Activated gamma-delta T cell treated with Interleukin-2 at 50 U/mL for 16 hours (primary cell): Measurements from ENCODE around the gene HMX3.

Experiments
- DNase-seq: peaks from one replicate; pipeline ENCODE4 v3.0.0-alpha.2; 2020

The HMX3 gene

DNA sequence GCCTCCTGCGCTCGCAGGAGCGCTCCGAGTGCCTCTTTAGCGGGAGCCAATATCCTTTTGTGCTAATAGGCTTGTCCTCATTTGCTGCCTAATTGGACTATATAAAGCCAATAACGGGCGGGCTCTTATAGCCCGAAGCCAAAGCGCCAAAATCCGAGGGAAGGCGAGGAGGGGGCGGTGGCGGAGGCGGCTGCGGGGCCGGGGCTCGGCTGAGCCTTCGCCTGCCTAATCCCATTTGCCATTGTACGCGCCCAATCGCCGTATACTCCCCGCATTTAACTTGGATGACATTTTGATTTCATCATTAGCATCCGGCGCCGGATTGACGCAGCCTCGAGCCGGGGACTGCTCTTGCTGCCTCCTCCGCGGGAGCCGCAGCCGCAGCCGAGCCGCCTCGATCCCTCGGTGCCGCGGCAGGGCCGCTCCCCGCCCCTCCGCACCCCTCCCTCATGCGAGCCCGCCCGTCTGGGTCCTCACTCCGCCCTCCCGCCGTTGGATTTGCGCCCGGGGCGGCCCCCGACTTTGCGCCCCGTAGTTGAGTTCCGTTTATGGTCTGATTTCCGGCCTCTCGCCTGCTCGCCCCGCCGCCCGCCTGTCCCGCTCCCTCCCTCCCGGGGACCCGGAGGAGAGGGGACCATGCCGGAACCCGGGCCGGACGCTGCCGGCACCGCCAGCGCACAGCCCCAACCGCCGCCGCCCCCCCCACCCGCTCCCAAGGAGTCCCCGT is at the start of gene HMX3:
Gene HMX3 (plus strand): TSS at position 556 of the 727 bp plus-strand sequence. CDS start 81 bp downstream, at position 637.
- no peak for DNase-seq

GRCh38 chr10:123086281-123086680 is 49.5 kb upstream of the HMX3 start:
- no peak for DNase-seq

DNA sequence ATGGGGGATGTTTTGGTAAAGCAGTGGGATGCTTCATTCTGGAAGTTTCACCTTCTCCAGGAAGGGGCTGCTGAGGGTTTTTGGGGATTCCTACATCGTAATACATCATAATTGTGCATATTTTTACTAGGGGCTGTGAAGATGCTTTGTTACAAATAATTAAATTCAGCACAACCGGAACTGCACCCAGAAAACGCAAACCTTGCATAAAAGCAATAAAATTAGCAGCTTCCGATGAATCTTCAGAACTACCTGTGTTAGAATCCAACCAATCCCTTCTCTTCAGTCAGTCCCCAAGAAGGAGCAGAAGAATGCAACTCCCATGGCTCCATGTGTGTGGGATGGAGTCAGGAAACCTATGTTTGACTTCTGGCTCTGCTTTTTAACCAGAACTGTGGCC is 48.4 kb upstream of the HMX3 start:
- DNase-seq: no peak

- DNase-seq: no peak
These were observed 48.0 kb upstream of the HMX3 start for GRCh38 chr10:123087786-123088185.

DNA sequence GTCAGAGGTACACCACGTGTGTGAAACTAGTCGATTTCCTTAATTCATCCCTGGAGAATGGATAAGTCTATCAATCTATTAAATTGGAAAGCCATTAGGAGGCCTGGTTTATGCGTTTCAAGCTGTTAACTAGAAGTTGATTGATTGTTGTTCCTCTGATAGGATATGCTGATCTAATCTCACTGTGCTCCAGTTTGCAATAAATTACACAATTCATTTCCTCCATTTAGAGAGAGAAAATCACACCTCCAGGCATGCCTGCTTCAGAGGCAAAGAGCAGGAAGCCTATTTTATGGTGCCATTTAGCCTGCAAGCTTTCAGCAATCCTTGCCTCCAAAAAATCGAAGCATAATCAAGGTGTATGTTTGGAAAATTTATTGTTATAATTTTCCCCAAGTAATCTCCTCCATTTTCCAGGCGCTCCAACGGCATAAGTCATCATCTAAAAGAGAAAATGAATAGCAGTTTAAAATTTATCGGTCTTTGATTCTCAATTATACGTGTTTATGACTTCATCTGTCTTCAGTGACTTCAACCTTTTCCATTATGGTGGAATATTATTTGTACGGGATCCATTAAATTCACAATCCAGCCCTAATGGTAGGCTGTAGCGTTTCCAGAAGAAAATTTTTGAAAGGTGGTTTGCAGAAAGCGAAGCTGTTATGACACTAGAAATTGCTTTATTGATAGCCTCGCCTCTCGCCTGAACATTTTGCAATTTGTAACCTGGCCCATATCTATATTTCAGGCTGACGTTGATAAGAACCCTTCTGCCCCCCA is 42.9 kb upstream of the HMX3 start:
- no peak for DNase-seq

- no peak for DNase-seq
These were observed 42.3 kb upstream of the HMX3 start for GRCh38 chr10:123093489-123093888.

DNA sequence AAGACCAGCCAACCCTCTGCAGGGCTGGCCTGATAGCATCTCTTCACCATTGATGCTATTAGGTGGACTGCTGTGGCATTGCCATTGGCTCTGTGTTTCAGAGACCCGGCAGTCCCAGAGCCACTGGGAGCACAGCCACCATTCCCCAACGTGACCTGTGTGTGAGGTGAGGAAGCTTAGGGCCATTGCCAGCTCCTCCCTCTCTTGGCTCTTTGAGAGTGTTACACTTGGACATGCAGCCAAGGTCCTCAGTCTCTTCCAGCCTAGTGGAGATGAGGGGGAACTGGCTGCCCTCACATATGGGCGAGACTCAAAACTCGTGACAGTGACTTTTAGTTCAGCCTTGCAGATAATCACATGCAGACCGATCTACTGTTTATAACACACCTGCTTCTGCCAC is 39.3 kb upstream of the HMX3 start:
- no peak for DNase-seq

DNA sequence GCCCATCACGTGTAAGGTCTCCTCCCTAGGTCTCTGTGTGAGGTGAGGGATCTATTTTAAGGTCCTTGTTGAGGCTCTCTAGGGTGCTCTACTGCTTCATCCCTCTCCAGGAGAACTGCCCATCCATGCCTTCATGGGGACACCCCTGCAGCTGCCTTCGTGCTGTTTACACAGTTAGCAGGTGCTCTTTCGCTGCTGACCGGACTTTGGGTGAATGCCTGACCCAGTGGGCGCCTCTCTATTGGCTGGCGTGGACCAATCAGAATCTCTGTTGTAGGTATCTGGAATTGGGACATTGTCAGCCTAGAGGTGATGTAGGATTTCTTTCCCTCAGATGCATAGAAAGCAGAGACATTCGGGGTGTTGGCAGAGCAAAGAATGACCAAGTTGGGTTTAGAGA is 38.7 kb upstream of the HMX3 start:
- no peak for DNase-seq

DNA sequence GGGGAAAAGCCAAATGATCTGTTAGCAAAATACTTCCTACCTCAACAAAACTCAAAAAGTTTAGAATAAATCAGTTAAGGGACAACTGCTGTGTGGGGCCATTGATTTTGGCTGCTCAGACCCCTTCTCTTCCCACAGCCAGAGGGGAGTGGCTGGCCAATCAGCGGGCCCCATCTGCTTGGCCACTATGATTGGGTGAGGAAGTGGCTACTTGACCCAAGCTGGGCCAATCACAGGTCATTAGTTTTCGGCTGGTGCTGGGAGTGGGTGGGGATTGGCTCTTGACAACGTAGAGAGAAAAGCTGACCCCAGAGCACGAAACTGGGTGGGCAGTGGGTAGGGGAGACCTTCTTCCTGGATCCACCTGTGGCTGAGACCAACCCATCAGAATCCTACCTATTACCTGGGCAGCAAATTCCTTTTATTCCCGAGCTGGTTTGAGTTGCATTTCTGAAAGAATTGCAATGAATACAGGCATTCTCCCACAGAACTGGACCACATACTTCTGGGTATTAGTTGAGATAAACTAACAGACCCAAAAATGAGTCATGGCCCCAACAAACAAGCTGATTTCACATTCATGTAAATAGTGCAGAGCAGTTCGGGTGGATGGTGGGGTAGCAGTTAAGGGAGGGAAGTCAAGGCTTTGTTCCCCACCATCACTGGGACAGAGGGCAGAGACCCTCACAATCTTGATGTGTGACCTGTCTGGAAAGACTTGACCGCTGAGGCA is 35.6 kb upstream of the HMX3 start:
- no peak for DNase-seq

GRCh38 chr10:123101872-123102271 is 33.9 kb upstream of the HMX3 start:
- DNase-seq: no peak

DNA sequence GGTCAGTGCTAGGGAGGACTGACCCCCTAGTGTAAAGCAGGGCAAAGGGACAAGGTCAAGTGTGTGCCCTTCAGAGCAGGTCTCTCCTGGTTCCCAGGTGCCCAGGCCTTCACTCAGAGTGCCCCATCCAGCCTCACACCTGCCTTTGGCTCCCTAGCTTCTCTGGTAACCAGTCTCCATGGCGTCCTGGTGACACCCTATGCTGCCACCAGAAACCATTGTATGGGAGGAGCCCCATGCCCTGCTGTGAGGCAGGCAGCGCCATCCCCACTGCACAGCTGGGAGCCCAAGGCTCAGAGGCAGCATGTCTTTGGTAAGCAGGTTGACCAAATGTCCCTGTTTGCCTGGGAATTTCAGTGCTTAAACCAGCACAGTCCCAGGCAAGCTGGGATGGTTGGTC is 33.1 kb upstream of the HMX3 start:
- no peak for DNase-seq

DNA sequence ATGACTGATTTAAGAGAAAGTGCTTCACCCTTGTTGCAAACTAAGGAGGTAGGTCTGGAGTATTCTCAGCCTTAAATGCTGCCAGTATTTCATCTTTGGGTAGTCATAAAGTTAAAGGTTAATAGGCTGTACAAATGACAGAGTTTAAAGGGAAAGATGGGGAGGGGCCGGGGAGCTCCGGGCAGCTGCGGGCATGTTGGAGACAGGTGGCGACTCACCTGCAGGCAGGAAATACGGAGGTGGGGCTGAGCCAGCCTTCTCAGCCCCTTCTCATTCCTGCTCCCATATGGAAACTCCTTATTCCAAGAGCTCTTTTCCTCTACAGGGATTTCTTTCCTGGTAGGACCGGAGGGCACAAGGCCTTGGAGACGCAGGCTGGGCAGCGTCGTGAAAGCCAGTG is 31.8 kb upstream of the HMX3 start:
- no peak for DNase-seq

- no peak for DNase-seq
These were observed 26.3 kb upstream of the HMX3 start for GRCh38 chr10:123109466-123109865.

- no peak for DNase-seq
These were observed 17.9 kb upstream of the HMX3 start for GRCh38 chr10:123117644-123118417.

GRCh38 chr10:123119081-123119480 is 16.7 kb upstream of the HMX3 start:
- DNase-seq: no peak

GRCh38 chr10:123126246-123126645 is 9.5 kb upstream of the HMX3 start:
- DNase-seq: no peak

DNA sequence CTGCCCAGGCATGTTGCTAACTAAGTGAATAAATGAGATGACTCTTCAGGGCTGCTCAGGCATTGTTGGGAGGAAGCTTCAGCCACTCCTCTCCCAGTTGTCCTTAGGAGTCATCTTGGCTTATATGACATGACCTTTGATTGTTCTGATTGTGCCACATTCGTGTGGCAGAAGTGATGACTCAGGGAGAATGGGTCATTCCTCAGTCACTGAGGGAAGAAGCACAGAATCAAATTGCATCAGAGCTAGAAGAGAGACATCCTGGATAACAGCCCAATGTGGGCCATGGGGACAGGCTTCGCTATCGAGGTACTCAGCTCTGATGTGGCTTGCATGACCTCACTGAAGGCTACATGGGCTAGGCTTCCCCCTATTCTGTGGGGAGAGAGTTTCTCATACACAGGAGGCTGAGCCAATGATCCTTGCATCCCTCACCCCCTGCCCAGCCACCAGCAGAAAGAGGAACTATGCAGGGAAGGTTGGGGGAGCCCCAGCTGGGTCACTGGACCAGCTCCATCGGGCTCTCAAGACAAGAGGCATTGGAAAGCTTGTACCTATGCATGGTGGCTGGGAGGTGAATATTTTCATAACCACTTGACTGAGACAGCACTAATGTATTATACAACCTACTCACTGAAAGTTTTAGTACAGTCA is 6.0 kb upstream of the HMX3 start:
- no peak for DNase-seq

GRCh38 chr10:123132576-123133477 is 2.9 kb upstream of the HMX3 start:
- DNase-seq: peak; percentile 88

- DNase-seq: no peak
These were observed 2.0 kb upstream of the HMX3 start for GRCh38 chr10:123133541-123134342.

DNA sequence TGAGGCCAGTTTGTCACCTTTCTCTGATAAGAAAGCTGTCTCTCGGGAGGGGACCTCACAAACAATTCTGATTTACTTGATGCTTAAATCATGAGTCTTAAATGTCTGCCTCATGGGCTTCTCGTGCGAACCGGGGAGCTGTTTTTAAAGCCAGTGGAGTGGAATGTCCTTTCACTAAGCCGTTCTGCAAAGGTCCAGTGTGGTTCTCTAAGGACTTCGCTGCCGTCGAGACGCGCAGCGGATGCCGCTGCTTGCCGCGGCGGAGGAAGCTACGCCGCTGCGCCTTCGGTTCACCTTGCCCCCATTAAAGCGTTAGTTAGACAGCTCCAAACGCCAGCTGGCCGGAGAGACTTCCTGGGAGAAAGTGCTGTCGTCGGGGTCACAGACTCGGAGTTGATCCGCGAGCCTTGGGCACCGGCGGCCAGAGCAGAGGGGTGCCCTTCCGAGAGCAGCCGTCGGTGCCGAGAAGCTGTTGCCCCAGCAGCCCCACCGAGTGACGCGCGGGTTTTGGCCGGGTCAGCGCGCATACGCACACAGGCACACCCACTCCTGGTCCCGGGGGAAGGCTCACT is 1.3 kb upstream of the HMX3 start:
- no peak for DNase-seq
